HepG2 (cell line): ENCODE data around the gene SVBP. TPM values are rescaled to one million over a fixed set of nuclear protein-coding genes. Genes with fewer than 3 reads are reported as not detected.

Experiments used
- ATAC-seq: fragments of 200-7000 bp; cut with Tn5 transposase; 3 replicates; pipeline ENCODE4 v1.9.1; 2020; ENCODE audit warnings: mild to moderate bottlenecking, moderate library complexity
- BruUV-seq: library from RNA; stranded (reverse); fragments of 400-500 nt; replicated peaks from 2 replicates; lab custom pipeline; 2021; lab: Mats Ljungman, UMichigan
- CTCF ChIA-PET: fragments of 300-600 bp; formaldehyde crosslinking; extraction: SDS; loops from one replicate; lab custom pipeline; 2021; ENCODE audit warnings: low total read pairs, inconsistent platforms, low intra/inter-chr PET ratio; lab: Yijun Ruan, JAX
- POLR2A ChIA-PET: fragments of 350-600 bp; sonication (Branson Sonifier 250); formaldehyde crosslinking; loops from one replicate; lab custom pipeline; 2020; ENCODE audit warnings: antibody characterized with exemption, inconsistent platforms; lab: Yijun Ruan, JAX
- DNase-seq: peaks from one replicate; pipeline ENCODE4 v3.0.0-alpha.2; 2015; ENCODE audit warnings: low spot score
- FAIRE-seq: peaks from 3 replicates; lab custom pipeline; 2011; peaks lifted over from hg19 to GRCh38; lab: Jason Lieb, UNC
- H2AFZ ChIP-seq: one replicate; pipeline ENCODE4 v1.6.1; 2011; ENCODE audit warnings: low read length, inconsistent platforms
- H3K27ac ChIP-seq: fragments of 300-600 bp; 3 replicates; pipeline ENCODE4 v1.8.0; 2011; ENCODE audit warnings: mixed run types, mild to moderate bottlenecking, mixed read lengths, low read length, inconsistent platforms; ENCODE audit not compliant: insufficient read depth; ENCODE audit errors: extremely low read length
- H3K27me3 ChIP-seq, 2 experiments: fragments of 200-600 bp in 1 of 2; 2 replicates in 1 of 2; 3 replicates in 1 of 2; pipeline versions ENCODE4 v1.6.0 to v1.8.0; 2011; ENCODE audit warnings: low read length in 2 of 2, mild to moderate bottlenecking in 2 of 2, moderate library complexity in 2 of 2, inconsistent platforms in 1 of 2; ENCODE audit not compliant: insufficient read depth in 2 of 2, control insufficient read depth in 1 of 2
- H3K36me3 ChIP-seq, 2 experiments: fragments of 200-600 bp in 1 of 2; replicated peaks in 1 of 2; 2 replicates in 1 of 2; 3 replicates in 1 of 2; pipeline versions ENCODE4 v1.5.1 to v1.8.0; 2011; ENCODE audit warnings: low read length in 2 of 2, inconsistent platforms in 1 of 2; ENCODE audit not compliant: insufficient read depth in 2 of 2, control insufficient read depth in 1 of 2
- H3K4me1 ChIP-seq: 2 replicates; pipeline ENCODE4 v1.5.1; 2012; ENCODE audit warnings: low read length, inconsistent platforms; ENCODE audit not compliant: insufficient read depth
- H3K4me2 ChIP-seq: 2 replicates; pipeline ENCODE4 v1.6.0; 2011; ENCODE audit warnings: low read depth, low read length, inconsistent platforms
- H3K4me3 ChIP-seq, 3 experiments: fragments of 200-600 bp in 1 of 3; sonication (generic), shearing (Covaris generic) in 1 of 3; replicated peaks in 1 of 3; 2 replicates each; pipeline ENCODE4 v1.5.1; 2011 to 2016; ENCODE audit warnings: low read length in 3 of 3, inconsistent platforms in 2 of 3, low read depth in 2 of 3, mild to moderate bottlenecking in 2 of 3, control low read depth in 1 of 3, mixed read lengths in 1 of 3; ENCODE audit not compliant: insufficient read depth in 1 of 3
- H3K79me2 ChIP-seq: one replicate; pipeline ENCODE4 v1.6.1; 2011; ENCODE audit warnings: low read length, inconsistent platforms; ENCODE audit not compliant: insufficient read depth
- H3K9ac ChIP-seq: 2 replicates; pipeline ENCODE4 v1.6.0; 2011; ENCODE audit warnings: mild to moderate bottlenecking, low read depth, low read length, inconsistent platforms; ENCODE audit not compliant: insufficient read depth
- H3K9me3 ChIP-seq: 2 replicates; pipeline ENCODE4 v1.5.1; 2012; ENCODE audit warnings: mild to moderate bottlenecking, low read length
- H4K20me1 ChIP-seq: 2 replicates; pipeline ENCODE4 v1.6.0; 2011; ENCODE audit warnings: inconsistent platforms, mild to moderate bottlenecking, low read length, moderate library complexity; ENCODE audit not compliant: insufficient read depth
- ELF4 ChIP-seq: sonication (generic); formaldehyde crosslinking; IDR thresholded peaks from 2 replicates; pipeline ENCODE4 v1.5.0; 2020; ENCODE audit warnings: missing genetic modification reagents, mild to moderate bottlenecking, moderate library complexity, borderline replicate concordance
- FIP1L1 ChIP-seq: fragments of 200-400 bp; formaldehyde crosslinking; IDR thresholded peaks from 2 replicates; pipeline ENCODE4 v1.6.1; 2018; ENCODE audit warnings: low read depth, mild to moderate bottlenecking, low read length, moderate library complexity, borderline replicate concordance; ENCODE audit not compliant: insufficient read depth
- GZF1 ChIP-seq: sonication (generic); formaldehyde crosslinking; IDR thresholded peaks from 2 replicates; pipeline ENCODE4 v1.5.1; 2020; ENCODE audit warnings: mild to moderate bottlenecking, missing genetic modification reagents
- NFRKB ChIP-seq: fragments of 450-650 bp; IDR thresholded peaks from 2 replicates; pipeline ENCODE4 v1.6.1; 2017
- NR2F6 ChIP-seq, 2 experiments: IDR thresholded peaks; 2 replicates each; pipeline ENCODE4 v1.6.1; 2016; ENCODE audit warnings: antibody characterized with exemption in 1 of 2, mild to moderate bottlenecking in 1 of 2
- POLR2G ChIP-seq: fragments of 200-400 bp; formaldehyde crosslinking; IDR thresholded peaks from 2 replicates; pipeline ENCODE4 v1.6.1; 2018; ENCODE audit warnings: mild to moderate bottlenecking, low read depth, low read length, moderate library complexity
- STAG1 ChIP-seq: sonication (generic); formaldehyde crosslinking; IDR thresholded peaks from 2 replicates; pipeline ENCODE4 v1.4.0; 2020; ENCODE audit warnings: missing genetic modification reagents
- TAF1 ChIP-seq: sonication (generic); formaldehyde crosslinking; IDR thresholded peaks from 2 replicates; pipeline ENCODE4 v1.4.0; 2020; ENCODE audit warnings: missing genetic modification reagents
- ZNF12 ChIP-seq: sonication (generic); formaldehyde crosslinking; IDR thresholded peaks from 2 replicates; pipeline ENCODE4 v1.5.0; 2020; ENCODE audit warnings: missing genetic modification reagents
- ZNF552 ChIP-seq: sonication (generic); formaldehyde crosslinking; IDR thresholded peaks from 2 replicates; pipeline ENCODE4 v1.9.0; 2022; ENCODE audit warnings: missing genetic modification reagents, mild to moderate bottlenecking, borderline replicate concordance
- ZNF605 ChIP-seq: sonication (generic); formaldehyde crosslinking; IDR thresholded peaks from 2 replicates; pipeline ENCODE4 v1.8.0; 2022; ENCODE audit warnings: mild to moderate bottlenecking, missing genetic modification reagents
- ZNF614 ChIP-seq: IDR thresholded peaks from 2 replicates; pipeline ENCODE4 v1.6.1; 2018; ENCODE audit warnings: missing biosample characterization, missing genetic modification reagents, inconsistent platforms, borderline replicate concordance
- WGBS: methylation state at CpG from one replicate; pipeline ENCODE4 v1.1.6; 2017; ENCODE audit warnings: low lambda C conversion rate; 5-methylcytosine and 5-hydroxymethylcytosine counted together
- in situ Hi-C: cut with HindIII; loops from 2 replicates; pipeline ENCODE4 v1.10.0; 2017; ENCODE audit warnings: low pct_unique_long_range_greater_than_20kb; ENCODE audit not compliant: extremely low pct_ligation_motif_present
- intact Hi-C: fragments of 100-400 bp; cut with micrococcal nuclease; formaldehyde crosslinking; loops from one replicate; pipeline ENCODE4 v1.10.0; 2022; ENCODE audit not compliant: unreplicated experiment
- polyA plus RNA-seq, 8 experiments: library from polyadenylated mRNA; depleted of rRNA in 3 of 8; stranded (reverse) in 7 of 8; unstranded in 1 of 8; fragments of >200 nt; fragmentation: Illumina TruSeq in 4 of 8; extraction: Trizol in 4 of 8; gene quantifications; 2 replicates each; pipeline versions ENCODE4 v1.2.1 to v1.2.3, GENCODE V29; 2011 to 2016; ENCODE audit warnings: low read depth in 4 of 8, missing spikeins in 1 of 8, mixed read lengths in 1 of 8; ENCODE audit not compliant: insufficient read depth in 1 of 8
- total RNA-seq, 5 experiments: library from RNA; depleted of rRNA; stranded (reverse); fragments of >200 nt; fragmentation: Illumina TruSeq; extraction: Trizol; gene quantifications; 2 replicates each; pipeline ENCODE4 v1.2.3, GENCODE V29; 2016; ENCODE audit warnings: low read depth in 1 of 5
- TF ChIP-seq, protein P1 (sequence below): IDR thresholded peaks from 2 replicates; pipeline ENCODE4 v1.6.1; 2012; ENCODE audit warnings: low read depth, low read length, improper control_type of control experiment
- TF ChIP-seq, protein P2 (sequence below): sonication (generic); formaldehyde crosslinking; IDR thresholded peaks from 2 replicates; pipeline ENCODE4 v1.5.0; 2020; ENCODE audit warnings: mild to moderate bottlenecking, missing genetic modification reagents

SVBP gene
- total and polyA plus RNA-seq, 2 of the 13 experiments (the other 11 are each of a cell fraction or from before 2014, with no cell fraction given): 28.8 to 48.2 TPM

DNA sequence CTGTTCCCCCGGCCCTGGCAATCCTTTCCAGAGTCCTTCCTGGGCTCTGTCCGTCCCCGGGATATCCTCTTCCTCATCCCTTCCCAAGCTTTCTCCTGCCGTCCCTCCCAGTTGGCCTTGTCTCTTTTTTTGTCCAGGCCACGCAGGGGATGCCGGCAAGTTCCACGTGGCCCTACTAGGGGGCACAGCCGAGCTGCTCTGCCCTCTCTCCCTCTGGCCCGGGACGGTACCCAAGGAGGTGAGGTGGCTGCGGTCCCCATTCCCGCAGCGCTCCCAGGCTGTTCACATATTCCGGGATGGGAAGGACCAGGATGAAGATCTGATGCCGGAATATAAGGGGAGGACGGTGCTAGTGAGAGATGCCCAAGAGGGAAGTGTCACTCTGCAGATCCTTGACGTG is 13.4 kb upstream of the SVBP start:
- in situ Hi-C loops: no loop called here
- ChIA-PET CTCF (no interaction called here), POLR2A (no interaction called here)
- ATAC-seq (no peak), FAIRE-seq (no peak), DNase-seq (no peak)
- no peaks in the 10 kb centered on the region for H3K27me3 ChIP-seq
- 93% methylated on average over 17 of the region's 17 CpGs for WGBS
- no peaks in the 10 kb centered on the region for H3K79me2 ChIP-seq
- H3K36me3 ChIP-seq: no peaks in the 10 kb centered on the region
- TF ChIP-seq, protein P1, sequence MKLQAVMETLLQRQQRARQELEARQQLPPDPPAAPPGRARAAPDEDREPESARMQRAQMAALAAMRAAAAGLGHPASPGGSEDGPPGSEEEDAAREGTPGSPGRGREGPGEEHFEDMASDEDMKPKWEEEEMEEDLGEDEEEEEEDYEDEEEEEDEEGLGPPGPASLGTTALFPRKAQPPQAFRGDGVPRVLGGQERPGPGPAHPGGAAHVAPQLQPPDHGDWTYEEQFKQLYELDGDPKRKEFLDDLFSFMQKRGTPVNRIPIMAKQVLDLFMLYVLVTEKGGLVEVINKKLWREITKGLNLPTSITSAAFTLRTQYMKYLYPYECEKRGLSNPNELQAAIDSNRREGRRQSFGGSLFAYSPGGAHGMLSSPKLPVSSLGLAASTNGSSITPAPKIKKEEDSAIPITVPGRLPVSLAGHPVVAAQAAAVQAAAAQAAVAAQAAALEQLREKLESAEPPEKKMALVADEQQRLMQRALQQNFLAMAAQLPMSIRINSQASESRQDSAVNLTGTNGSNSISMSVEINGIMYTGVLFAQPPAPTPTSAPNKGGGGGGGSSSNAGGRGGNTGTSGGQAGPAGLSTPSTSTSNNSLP: no peak
- TF ChIP-seq ZNF605 (CRISPR knock-in tag) (no peak), ZNF614 (CRISPR knock-in tag) (no peak), FIP1L1 (no peak), TAF1 (CRISPR knock-in tag) (no peak)
- no peaks in the 10 kb centered on the region for H3K4me1 ChIP-seq
- H4K20me1 ChIP-seq: no peaks in the 10 kb centered on the region
- intact Hi-C loops: no loop called here
- H2AFZ ChIP-seq: no peak overlapping the region
- H3K4me2 ChIP-seq: no peak overlapping the region
- no peak overlapping the region for H3K9ac ChIP-seq
- H3K27ac ChIP-seq: no peak overlapping the region
- no peak overlapping the region for H3K4me3 ChIP-seq
- BruUV-seq: no TSS peak
- H3K9me3 ChIP-seq: no peaks in the 10 kb centered on the region

DNA sequence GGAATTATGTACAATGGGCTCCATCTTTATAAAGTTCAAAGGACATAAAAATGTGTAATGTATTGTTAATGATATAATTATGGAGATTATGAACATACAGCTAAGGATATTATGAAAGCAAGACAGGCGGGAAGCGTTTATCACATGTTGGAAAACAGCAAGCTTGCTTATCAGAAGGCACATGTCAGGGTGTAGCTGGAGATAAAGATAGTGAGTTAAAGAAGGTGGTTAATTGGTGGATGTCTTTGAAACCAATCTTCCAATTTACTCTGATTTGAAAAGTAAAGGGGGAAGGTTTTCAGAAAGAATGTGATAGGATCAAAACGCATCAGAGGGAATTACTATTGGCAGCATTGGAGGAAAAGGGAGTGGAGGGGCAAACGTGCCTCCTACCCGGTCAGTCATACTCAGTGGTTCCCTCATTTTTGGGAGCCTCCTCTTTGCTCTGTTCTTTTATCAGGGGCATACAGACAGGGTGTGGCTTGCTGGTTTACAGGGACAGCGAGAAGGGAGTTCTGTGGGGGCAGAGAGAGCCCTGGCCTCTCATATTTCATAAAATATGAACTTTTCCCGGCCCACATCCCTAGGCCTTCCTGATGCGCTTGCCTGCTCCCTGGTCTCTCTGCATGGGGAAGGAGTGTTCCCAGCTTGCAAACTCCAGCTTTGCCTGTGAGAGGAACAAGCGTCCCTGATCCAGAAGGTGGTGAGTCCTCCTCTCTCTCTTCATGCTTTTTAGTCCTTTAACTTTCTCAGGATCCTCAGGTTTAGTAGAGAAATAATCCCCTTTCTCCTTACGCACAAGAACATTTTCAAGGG is 8.0 kb upstream of the SVBP start:
- CTCF ChIA-PET: no interaction called here
- no peak overlapping the region for H3K4me2 ChIP-seq
- peaks cover 28% of the 10 kb centered on the region for H3K4me1 ChIP-seq
- no peaks in the 10 kb centered on the region for H3K79me2 ChIP-seq
- H3K27ac ChIP-seq: no peak overlapping the region
- intact Hi-C loops: no loop called here
- WGBS: 94% methylated on average over 9 of the region's 10 CpGs
- ATAC-seq (no peak), DNase-seq (no peak), FAIRE-seq (no peak)
- no peak overlapping the region for H3K4me3 ChIP-seq
- no peak overlapping the region for H2AFZ ChIP-seq
- BruUV-seq: no TSS peak
- H3K9me3 ChIP-seq: no peaks in the 10 kb centered on the region
- no peak overlapping the region for H3K9ac ChIP-seq
- H4K20me1 ChIP-seq: no peaks in the 10 kb centered on the region
- no peaks in the 10 kb centered on the region for H3K36me3 ChIP-seq
- in situ Hi-C loops: no loop called here
- POLR2A ChIA-PET: interaction anchor here (1.4 kb wide), 1 partner anchor 21 kb away, joined by 11 read pairs; the partner anchor contains the start of gene ZNF691
- no peaks in the 10 kb centered on the region for H3K27me3 ChIP-seq
- TF ChIP-seq, protein P2, sequence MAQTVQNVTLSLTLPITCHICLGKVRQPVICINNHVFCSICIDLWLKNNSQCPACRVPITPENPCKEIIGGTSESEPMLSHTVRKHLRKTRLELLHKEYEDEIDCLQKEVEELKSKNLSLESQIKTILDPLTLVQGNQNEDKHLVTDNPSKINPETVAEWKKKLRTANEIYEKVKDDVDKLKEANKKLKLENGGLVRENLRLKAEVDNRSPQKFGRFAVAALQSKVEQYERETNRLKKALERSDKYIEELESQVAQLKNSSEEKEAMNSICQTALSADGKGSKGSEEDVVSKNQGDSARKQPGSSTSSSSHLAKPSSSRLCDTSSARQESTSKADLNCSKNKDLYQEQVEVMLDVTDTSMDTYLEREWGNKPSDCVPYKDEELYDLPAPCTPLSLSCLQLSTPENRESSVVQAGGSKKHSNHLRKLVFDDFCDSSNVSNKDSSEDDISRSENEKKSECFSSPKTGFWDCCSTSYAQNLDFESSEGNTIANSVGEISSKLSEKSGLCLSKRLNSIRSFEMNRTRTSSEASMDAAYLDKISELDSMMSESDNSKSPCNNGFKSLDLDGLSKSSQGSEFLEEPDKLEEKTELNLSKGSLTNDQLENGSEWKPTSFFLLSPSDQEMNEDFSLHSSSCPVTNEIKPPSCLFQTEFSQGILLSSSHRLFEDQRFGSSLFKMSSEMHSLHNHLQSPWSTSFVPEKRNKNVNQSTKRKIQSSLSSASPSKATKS: no peak
- TF ChIP-seq NFRKB (no peak), ZNF12 (CRISPR knock-in tag) (no peak), ZNF552 (CRISPR knock-in tag) (no peak), NR2F6 (IDR thresholded peaks at IDR 0.05) (no peak), NR2F6 (CRISPR knock-in tag; IDR thresholded peaks at IDR 0.05) (no peak), ELF4 (no peak), FIP1L1 (no peak), GZF1 (no peak), POLR2G (no peak), STAG1 (CRISPR knock-in tag) (no peak)
